Hepatocyte (in vitro differentiated cells): ENCODE measurements around the gene ARL10. TPM values are rescaled to one million over a fixed set of nuclear protein-coding genes. Genes with fewer than 3 reads are reported as not detected.

ENCODE experiments used
- DNase-seq: peaks from one replicate; pipeline ENCODE4 v3.0.0-alpha.2; 2016; ENCODE audit warnings: low spot score
- H2AFZ ChIP-seq: fragments of 200-600 bp; sonication (generic); 2 replicates; pipeline ENCODE4 v1.6.0; 2016; ENCODE audit warnings: antibody characterized with exemption, mild to moderate bottlenecking
- H3K27ac ChIP-seq: fragments of 200-600 bp; sonication (generic); 2 replicates; pipeline ENCODE4 v1.5.1; 2016; ENCODE audit warnings: mild to moderate bottlenecking
- H3K27me3 ChIP-seq: fragments of 200-600 bp; sonication (generic); 2 replicates; pipeline ENCODE4 v1.6.1; 2016
- H3K36me3 ChIP-seq: fragments of 200-600 bp; sonication (generic); replicated peaks from 2 replicates; pipeline ENCODE4 v1.5.1; 2016; ENCODE audit warnings: low read depth; ENCODE audit not compliant: insufficient read depth
- H3K4me1 ChIP-seq: fragments of 200-600 bp; sonication (generic); 2 replicates; pipeline ENCODE4 v1.5.1; 2016; ENCODE audit warnings: mild to moderate bottlenecking, moderate library complexity; ENCODE audit not compliant: insufficient read depth
- H3K4me2 ChIP-seq: fragments of 200-600 bp; sonication (generic); 2 replicates; pipeline ENCODE4 v1.6.0; 2016
- H3K4me3 ChIP-seq: fragments of 200-600 bp; sonication (generic); 2 replicates; pipeline ENCODE4 v1.5.1; 2016; ENCODE audit warnings: mild to moderate bottlenecking
- H3K79me2 ChIP-seq: fragments of 200-600 bp; sonication (generic); 2 replicates; pipeline ENCODE4 v1.6.0; 2017; ENCODE audit warnings: mild to moderate bottlenecking
- H3K9me2 ChIP-seq: fragments of 200-600 bp; sonication (generic); replicated peaks from 2 replicates; pipeline ENCODE4 v1.6.0; 2017; ENCODE audit warnings: mild to moderate bottlenecking; ENCODE audit not compliant: insufficient read depth
- H3K9me3 ChIP-seq: fragments of 200-600 bp; sonication (generic); 2 replicates; pipeline ENCODE4 v1.5.1; 2016; ENCODE audit warnings: low read depth, mild to moderate bottlenecking
- H4K20me1 ChIP-seq: fragments of 200-600 bp; sonication (generic); 2 replicates; pipeline ENCODE4 v1.6.0; 2016; ENCODE audit warnings: mild to moderate bottlenecking; ENCODE audit not compliant: insufficient read depth, poor library complexity, severe bottlenecking
- EZH2 ChIP-seq: fragments of 200-600 bp; sonication (generic); IDR thresholded peaks from 2 replicates; pipeline ENCODE4 v1.6.1; 2016; ENCODE audit warnings: antibody characterized with exemption, mild to moderate bottlenecking, borderline replicate concordance
- EZH2phosphoT487 ChIP-seq: fragments of 200-600 bp; sonication (generic); IDR thresholded peaks from one replicate; pipeline ENCODE4 v1.6.1; 2018; ENCODE audit warnings: antibody characterized with exemption, mild to moderate bottlenecking, low read depth, moderate library complexity; ENCODE audit not compliant: unreplicated experiment, severe bottlenecking
- WGBS: methylation state at CpG from one replicate; pipeline ENCODE4 v1.1.6; 2016; ENCODE audit warnings: low lambda C conversion rate; ENCODE audit errors: missing lambda C conversion rate; 5-methylcytosine and 5-hydroxymethylcytosine counted together
- polyA plus RNA-seq: library from polyadenylated mRNA; unstranded; fragments of >200 nt; fragmentation: Nextera tagmentation; extraction: Ambion mirVana; gene quantifications from 2 replicates; pipeline ENCODE4 v1.2.1, GENCODE V29; 2016
- total RNA-seq: library from RNA; depleted of rRNA; stranded (reverse); fragments of >200 nt; gene quantifications from 2 replicates; pipeline ENCODE4 v1.2.3, GENCODE V29; 2014
- TF ChIP-seq, protein P1 (sequence below): fragments of 200-600 bp; sonication (generic); IDR thresholded peaks from 2 replicates; pipeline ENCODE4 v1.5.1; 2016; ENCODE audit warnings: antibody characterized with exemption, mild to moderate bottlenecking; ENCODE audit not compliant: poor library complexity

The ARL10 gene
- total and polyA plus RNA-seq, 2 experiments from 2014 or later: 4.4 to 6.7 TPM

DNA sequence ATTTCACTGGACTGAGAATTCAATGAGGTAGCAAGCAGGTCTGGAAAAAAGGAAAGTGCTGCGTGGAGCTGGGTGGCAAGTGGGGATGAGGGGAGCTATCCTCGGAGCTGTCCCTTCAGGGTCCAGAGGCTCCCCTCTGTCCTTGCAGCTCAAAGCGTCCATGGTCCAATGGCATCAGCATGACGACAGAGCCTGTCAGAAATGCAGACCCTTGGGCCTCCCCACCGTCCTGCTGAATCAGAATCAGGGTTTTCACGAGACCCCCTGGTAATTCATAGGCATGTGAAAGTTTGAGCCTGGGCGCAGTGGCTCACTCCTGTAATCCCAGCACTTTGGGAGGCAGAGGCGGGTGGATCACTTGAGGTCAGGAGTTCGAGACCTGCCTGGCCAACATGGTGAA lies 28.8 kb downstream of the ARL10 start:
- WGBS: 95% methylated on average over 9 of the region's 9 CpGs
- Histone ChIP-seq H3K4me1 (peaks cover 6% of the 10 kb centered on the region), H4K20me1 (no peaks in the 10 kb centered on the region), H3K79me2 (peaks cover 14% of the 10 kb centered on the region), H3K4me2 (no peak overlapping the region), H3K9me3 (no peaks in the 10 kb centered on the region), H2AFZ (no peak overlapping the region), H3K27me3 (no peaks in the 10 kb centered on the region), H3K9me2 (no peaks in the 10 kb centered on the region), H3K36me3 (no peaks in the 10 kb centered on the region), H3K4me3 (no peak overlapping the region), H3K27ac (no peak overlapping the region)
- no peak for DNase-seq
- no peak for TF ChIP-seq EZH2
- TF ChIP-seq EZH2phosphoT487: no peak
- TF ChIP-seq, protein P1, sequence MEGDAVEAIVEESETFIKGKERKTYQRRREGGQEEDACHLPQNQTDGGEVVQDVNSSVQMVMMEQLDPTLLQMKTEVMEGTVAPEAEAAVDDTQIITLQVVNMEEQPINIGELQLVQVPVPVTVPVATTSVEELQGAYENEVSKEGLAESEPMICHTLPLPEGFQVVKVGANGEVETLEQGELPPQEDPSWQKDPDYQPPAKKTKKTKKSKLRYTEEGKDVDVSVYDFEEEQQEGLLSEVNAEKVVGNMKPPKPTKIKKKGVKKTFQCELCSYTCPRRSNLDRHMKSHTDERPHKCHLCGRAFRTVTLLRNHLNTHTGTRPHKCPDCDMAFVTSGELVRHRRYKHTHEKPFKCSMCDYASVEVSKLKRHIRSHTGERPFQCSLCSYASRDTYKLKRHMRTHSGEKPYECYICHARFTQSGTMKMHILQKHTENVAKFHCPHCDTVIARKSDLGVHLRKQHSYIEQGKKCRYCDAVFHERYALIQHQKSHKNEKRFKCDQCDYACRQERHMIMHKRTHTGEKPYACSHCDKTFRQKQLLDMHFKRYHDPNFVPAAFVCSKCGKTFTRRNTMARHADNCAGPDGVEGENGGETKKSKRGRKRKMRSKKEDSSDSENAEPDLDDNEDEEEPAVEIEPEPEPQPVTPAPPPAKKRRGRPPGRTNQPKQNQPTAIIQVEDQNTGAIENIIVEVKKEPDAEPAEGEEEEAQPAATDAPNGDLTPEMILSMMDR: no peak

DNA sequence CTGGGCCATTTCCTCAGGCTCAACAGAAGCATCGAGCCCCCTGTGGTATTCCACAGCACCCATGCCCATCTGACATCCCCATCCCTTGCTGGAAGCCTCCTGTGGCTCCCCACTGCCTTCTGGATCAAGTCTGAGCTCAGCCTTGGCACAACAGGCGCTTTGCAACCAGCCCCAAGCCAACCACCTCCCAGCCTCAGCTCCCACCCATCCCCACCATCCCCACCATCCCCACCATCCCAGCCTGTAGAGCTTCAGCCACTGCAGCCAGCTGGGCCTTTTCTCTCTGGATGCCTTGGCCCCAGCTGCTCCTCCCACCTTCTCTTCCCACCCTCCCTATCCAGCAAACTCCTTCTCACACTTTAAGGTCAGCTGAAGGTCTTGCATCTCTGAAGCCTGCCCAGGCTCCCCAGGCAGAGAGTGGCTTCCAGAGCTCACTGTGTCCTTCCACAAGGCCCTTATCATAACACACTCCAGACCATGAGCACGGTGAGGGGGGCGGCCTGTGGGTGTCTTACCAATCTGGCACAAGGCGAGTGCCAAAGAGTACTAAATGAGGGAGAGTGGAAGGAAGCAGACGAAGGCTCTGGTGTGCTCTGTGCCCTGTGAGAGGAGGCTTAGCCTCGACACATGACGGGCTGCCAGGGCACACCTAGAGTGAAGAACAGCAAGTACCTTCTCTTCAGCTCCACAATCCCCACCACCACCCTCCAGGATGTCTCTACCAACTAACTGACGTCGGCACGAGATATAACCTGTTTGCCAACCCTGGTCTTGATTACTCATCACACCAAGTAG lies 29.8 kb downstream of the ARL10 start:
- TF ChIP-seq, protein P1: no peak
- TF ChIP-seq EZH2phosphoT487 (no peak), EZH2 (no peak)
- H4K20me1 ChIP-seq: no peaks in the 10 kb centered on the region
- H3K9me3 ChIP-seq: no peaks in the 10 kb centered on the region
- no peak overlapping the region for H3K4me3 ChIP-seq
- H3K79me2 ChIP-seq: peaks cover 16% of the 10 kb centered on the region
- WGBS: 82% methylated on average over 11 of the region's 11 CpGs
- H3K27me3 ChIP-seq: no peaks in the 10 kb centered on the region
- no peak overlapping the region for H2AFZ ChIP-seq
- no peaks in the 10 kb centered on the region for H3K36me3 ChIP-seq
- peaks cover 3% of the 10 kb centered on the region for H3K4me1 ChIP-seq
- no peaks in the 10 kb centered on the region for H3K9me2 ChIP-seq
- DNase-seq: peak; percentile 42
- H3K27ac ChIP-seq: peak overlapping the region; percentile 43
- no peak overlapping the region for H3K4me2 ChIP-seq

DNA sequence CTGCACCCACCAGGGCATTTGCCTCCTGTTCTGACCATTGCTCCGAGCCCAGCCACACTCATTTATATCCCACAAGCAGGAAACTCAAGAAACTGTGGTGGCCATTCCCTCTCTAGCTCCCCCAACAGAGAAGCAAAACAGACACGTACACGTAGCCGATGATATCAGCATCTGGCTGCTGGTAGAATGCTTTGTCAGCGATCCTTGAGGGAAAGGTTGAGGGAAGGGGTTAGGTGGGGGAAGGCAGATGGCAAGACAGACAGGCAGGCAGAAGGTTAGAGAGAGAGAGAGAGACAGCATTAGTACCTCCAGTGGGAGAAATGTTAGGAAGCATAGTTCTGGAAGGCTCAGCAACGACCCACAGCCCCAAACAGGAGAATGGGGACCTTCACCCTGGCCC lies 31.0 kb downstream of the ARL10 start:
- H3K79me2 ChIP-seq: peaks cover 6% of the 10 kb centered on the region
- no peak overlapping the region for H3K4me3 ChIP-seq
- peak overlapping the region; percentile 43 for H3K27ac ChIP-seq
- H3K36me3 ChIP-seq: no peaks in the 10 kb centered on the region
- no peaks in the 10 kb centered on the region for H4K20me1 ChIP-seq
- H3K4me2 ChIP-seq: no peak overlapping the region
- H3K4me1 ChIP-seq: peaks cover 3% of the 10 kb centered on the region
- H2AFZ ChIP-seq: no peak overlapping the region
- TF ChIP-seq EZH2phosphoT487 (no peak), EZH2 (no peak)
- TF ChIP-seq, protein P1: no peak
- WGBS: 45% methylated on average over 6 of the region's 6 CpGs
- H3K9me2 ChIP-seq: no peaks in the 10 kb centered on the region
- DNase-seq: peak; percentile 68
- no peaks in the 10 kb centered on the region for H3K9me3 ChIP-seq
- no peaks in the 10 kb centered on the region for H3K27me3 ChIP-seq
